Measurements from ENCODE around the gene MIGA2. TPM values are rescaled to one million over a fixed set of nuclear protein-coding genes. Genes with fewer than 3 reads are reported as not detected.

MIGA2 gene
- total RNA-seq, 2 experiments from 2014 or later, result 26.1 to 26.5 TPM

DNA sequence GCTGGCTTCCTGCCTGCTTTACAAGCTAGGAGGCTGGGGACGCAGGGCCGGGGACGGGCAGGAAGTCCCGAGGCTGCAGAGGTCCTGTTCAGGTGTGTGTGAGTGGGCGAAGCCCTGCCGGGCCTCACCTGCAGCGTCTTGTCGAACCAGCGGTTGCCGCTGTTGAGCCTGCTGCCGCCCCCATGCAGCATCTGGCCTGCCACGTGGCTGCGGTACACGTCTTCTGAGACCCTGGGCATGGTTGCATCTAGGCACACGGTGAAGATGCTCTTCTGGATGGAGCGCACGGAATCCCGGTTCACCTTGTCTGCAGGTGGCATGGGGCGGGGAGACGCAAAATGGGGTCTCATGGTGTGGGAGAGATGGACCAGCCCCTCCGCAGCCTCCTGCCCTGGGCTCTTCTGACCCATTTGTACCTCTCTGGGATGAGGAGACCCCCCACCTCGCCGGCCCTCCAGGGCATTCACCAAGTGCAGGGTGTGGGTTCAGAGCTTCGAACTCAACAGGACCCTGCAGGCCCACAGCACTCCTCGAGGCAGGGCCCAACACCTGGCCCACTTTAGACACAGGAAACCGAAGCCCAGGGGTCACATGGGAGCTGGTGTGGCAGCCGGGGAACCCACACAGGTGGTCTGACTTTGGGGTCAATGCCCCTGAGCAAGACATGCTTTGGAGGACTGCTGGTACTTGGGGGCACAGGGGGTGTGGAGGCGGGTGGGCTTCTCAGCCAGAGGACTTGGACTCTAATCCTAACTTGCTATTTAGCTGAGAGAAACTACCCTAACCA, 64.2 kb downstream of the MIGA2 start:
- H3K27ac Mint-ChIP-seq, result no peak overlapping the region
- POLR2A ChIA-PET, result interaction anchor here (0.6 kb wide), 1 partner anchor 56 kb away, joined by 3 read pairs; no protein-coding TSS in a partner anchor
- CTCF ChIA-PET, result no interaction called here
- no peaks in the 10 kb centered on the region for H3K9me3 Mint-ChIP-seq
- no peak overlapping the region for H3K4me3 Mint-ChIP-seq
- H3K27me3 Mint-ChIP-seq, result no peaks in the 10 kb centered on the region
- H3K4me1 Mint-ChIP-seq (ENCODE audit: low read depth), result no peaks in the 10 kb centered on the region
- intact Hi-C loops (cut with micrococcal nuclease), result no loop called here
- DNase-seq, result no peak
- H3K36me3 Mint-ChIP-seq, result peaks cover 2% of the 10 kb centered on the region

DNA sequence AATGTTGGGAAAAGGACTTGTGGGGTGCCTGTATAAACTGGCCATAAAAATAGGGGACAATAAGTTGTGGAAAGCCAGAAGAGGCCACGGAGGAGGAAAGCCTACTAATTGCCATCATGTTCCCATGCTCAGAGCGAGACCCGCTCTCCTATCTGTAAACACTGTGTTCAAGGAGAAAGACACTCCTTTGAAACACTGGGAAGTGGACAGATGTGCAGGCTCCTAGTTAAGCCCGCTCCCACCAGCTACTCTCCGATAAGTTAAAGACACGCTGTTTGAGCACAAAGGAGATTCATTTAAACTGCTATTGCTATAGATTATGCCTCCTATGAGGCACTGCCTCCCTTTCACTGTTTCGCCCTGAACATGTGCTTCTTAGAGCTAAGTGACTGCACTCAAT, 64.9 kb downstream of the MIGA2 start:
- DNase-seq, result no peak
- ChIA-PET POLR2A (interaction anchor here (0.6 kb wide), 1 partner anchor 57 kb away, joined by 3 read pairs; no protein-coding TSS in a partner anchor), CTCF (no interaction called here)
- Mint-ChIP-seq H3K27ac (no peak overlapping the region), H3K4me1 (ENCODE audit: low read depth) (no peaks in the 10 kb centered on the region), H3K9me3 (no peaks in the 10 kb centered on the region), H3K36me3 (peaks cover 2% of the 10 kb centered on the region), H3K4me3 (no peak overlapping the region), H3K27me3 (no peaks in the 10 kb centered on the region)
- intact Hi-C loops (cut with micrococcal nuclease), result no loop called here

DNA sequence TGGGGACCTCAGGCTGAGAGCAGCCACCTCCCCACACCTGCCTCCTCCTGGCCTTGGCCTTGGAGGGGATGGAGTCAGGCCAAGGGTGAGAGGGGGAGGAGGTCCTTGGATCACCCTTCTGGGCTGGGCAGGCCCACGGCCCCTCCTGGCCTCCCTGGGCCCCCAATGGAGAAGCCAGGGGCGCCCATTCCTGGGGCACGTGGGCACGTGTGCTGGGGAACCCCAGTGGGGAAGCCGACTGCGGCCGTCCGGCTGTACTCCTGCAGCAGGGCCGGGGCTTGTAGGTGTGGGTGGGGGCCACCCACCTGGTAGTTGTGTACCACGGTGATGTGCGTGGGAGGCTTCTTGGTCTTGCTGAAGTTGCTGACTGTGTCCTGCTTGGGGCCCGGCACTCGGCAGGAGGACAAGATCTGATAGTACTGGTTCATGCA, 65.7 kb downstream of the MIGA2 start:
- intact Hi-C loops (cut with micrococcal nuclease), result no loop called here
- no peak for DNase-seq
- Mint-ChIP-seq H3K9me3 (no peaks in the 10 kb centered on the region), H3K27me3 (no peaks in the 10 kb centered on the region), H3K4me1 (ENCODE audit: low read depth) (no peaks in the 10 kb centered on the region), H3K4me3 (no peak overlapping the region), H3K27ac (no peak overlapping the region), H3K36me3 (peaks cover 2% of the 10 kb centered on the region)
- ChIA-PET POLR2A (no interaction called here), CTCF (no interaction called here)

DNA sequence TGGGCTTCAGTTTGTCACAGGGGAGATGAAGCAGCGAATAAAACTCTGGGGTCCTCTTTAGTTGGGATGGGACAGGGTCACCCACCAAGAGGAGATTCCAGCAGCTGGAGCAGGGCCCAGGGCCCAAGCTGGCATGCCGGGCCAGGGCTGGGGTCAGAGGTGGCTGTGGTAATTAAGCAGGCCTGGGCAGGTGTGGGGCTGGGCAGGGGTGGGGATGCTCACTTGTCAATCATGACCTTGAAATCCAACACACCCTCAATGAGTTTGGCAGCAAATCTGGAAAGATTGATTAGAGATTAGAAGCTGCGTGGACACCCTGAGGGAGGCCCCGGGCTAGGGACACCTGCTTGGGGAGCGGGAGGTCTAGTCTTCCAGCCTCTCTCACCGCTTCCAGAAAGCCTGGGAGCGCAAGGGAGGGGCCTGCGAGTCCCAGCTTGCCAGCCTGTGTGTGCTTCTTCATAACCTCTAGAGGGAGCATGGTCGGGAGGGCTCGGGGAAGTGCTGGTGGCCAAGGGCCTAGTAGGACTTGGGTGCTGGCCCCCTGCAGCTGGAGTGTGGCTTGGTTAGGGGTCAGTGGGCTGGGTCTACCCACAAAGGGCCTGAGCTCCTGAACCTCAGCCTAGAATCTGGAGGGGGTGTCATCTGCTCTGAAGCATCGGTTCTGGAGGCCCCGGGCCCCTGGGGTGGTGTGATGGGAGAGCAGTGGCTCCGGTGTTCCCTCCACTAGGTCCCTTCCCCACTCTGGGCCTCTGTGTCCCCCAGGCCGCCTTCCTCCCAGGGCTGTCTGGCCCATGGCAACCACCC, 66.6 kb downstream of the MIGA2 start:
- Mint-ChIP-seq H3K27ac (no peak overlapping the region), H3K36me3 (no peaks in the 10 kb centered on the region), H3K4me3 (no peak overlapping the region), H3K4me1 (ENCODE audit: low read depth) (no peaks in the 10 kb centered on the region), H3K27me3 (no peaks in the 10 kb centered on the region), H3K9me3 (no peaks in the 10 kb centered on the region)
- peak; percentile 30 for DNase-seq
- intact Hi-C loops (cut with micrococcal nuclease), result no loop called here
- POLR2A ChIA-PET, result interaction anchor here (0.6 kb wide), 1 partner anchor 30 kb away, joined by 3 read pairs; no protein-coding TSS in a partner anchor
- CTCF ChIA-PET, result interaction anchor here (1.1 kb wide), 1 partner anchor 28 kb away, joined by 3 read pairs; no protein-coding TSS in a partner anchor

DNA sequence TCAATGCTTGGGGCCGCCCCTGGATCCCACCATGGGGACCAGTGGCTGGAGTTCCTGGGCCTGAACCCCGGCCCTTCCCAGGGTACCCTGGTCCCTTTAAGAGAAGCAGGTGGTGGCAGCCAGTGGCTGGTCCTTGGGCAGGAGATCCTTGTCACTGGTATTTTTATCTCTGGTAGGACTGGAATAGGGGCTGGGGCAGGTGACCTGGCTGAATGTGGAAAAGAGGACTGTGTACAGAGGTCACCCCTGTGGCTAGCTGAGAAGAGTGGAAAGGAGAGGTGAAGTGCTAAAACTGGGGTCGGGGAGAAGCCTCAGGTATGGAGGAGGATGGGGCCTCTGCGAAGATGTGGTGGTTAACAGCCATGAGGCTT, 67.2 kb downstream of the MIGA2 start:
- intact Hi-C loops (cut with micrococcal nuclease), result no loop called here
- Mint-ChIP-seq H3K4me1 (ENCODE audit: low read depth) (no peaks in the 10 kb centered on the region), H3K4me3 (no peak overlapping the region), H3K9me3 (no peaks in the 10 kb centered on the region), H3K27me3 (no peaks in the 10 kb centered on the region), H3K36me3 (no peaks in the 10 kb centered on the region), H3K27ac (no peak overlapping the region)
- DNase-seq, result no peak
- ChIA-PET CTCF (interaction anchor here (1.1 kb wide), 1 partner anchor 27 kb away, joined by 3 read pairs; no protein-coding TSS in a partner anchor), POLR2A (no interaction called here)

DNA sequence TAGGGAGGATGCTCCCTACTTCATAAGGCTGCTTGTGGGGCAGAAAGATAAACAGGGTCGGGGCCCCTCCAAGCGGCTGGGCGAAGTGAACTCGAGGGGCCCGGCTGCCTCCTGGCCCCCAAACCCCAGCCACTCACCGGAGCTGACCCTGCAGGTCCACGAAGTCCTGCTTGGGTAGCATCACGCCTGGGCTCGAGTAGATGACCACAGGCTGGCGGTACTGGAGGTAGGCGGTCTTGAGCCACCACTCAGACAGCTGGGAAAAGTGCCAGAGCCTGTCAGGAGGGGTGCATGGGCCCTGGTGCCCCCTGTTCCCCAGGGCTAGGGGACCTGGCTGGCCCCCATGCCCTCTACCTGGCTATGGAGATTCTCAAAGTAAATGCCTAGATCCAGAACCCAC, 67.6 kb downstream of the MIGA2 start:
- intact Hi-C loops (cut with micrococcal nuclease), result no loop called here
- Mint-ChIP-seq H3K4me1 (ENCODE audit: low read depth) (no peaks in the 10 kb centered on the region), H3K27ac (no peak overlapping the region), H3K36me3 (no peaks in the 10 kb centered on the region), H3K4me3 (no peak overlapping the region), H3K27me3 (no peaks in the 10 kb centered on the region), H3K9me3 (no peaks in the 10 kb centered on the region)
- POLR2A ChIA-PET, result no interaction called here
- DNase-seq, result no peak
- CTCF ChIA-PET, result no interaction called here

DNA sequence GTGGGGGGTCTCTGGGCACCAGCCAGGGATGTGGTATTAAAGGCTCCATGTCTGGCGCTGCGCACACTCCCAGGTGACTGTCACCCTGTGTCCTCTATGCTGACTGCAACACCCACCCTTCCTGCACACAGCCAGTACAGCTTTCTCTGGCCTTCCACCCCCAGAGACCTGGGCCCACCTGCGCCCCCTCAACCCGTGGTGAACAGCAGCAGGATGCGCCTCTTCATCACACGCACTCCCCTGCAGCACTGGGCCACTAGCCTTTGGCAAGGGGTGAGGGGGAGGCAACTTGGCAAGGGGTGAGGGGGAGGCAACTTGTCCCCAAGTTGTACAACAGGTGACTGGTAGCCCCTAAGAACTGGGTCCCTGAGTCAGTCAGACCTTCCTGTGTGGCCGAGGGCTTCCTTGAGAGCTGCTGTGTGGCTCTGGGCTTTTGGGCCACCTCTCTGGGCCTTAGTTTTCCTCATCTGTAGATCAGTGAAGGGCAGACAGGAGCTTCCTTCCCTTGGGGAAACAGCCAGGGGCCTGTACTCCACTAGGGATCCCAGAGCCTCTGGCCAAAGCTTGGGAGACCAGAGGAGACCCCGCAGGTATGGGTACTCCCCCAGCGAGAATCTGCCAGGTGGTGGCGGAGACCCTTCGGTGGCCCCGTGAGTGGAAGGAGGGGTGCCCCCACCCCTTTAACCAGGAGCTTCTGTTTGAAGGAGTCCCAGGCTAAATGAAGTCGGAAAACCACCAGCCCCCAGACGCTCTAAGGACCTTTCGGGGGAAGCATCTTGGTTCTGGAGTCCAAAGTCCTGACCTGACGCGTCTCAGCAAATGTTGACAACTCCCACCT, 69.7 kb downstream of the MIGA2 start:
- POLR2A ChIA-PET, result no interaction called here
- Mint-ChIP-seq H3K36me3 (no peaks in the 10 kb centered on the region), H3K27ac (no peak overlapping the region), H3K27me3 (no peaks in the 10 kb centered on the region), H3K9me3 (no peaks in the 10 kb centered on the region), H3K4me3 (no peak overlapping the region), H3K4me1 (ENCODE audit: low read depth) (peaks cover 5% of the 10 kb centered on the region)
- intact Hi-C loops (cut with micrococcal nuclease), result no loop called here
- CTCF ChIA-PET, result no interaction called here
- no peak for DNase-seq

DNA sequence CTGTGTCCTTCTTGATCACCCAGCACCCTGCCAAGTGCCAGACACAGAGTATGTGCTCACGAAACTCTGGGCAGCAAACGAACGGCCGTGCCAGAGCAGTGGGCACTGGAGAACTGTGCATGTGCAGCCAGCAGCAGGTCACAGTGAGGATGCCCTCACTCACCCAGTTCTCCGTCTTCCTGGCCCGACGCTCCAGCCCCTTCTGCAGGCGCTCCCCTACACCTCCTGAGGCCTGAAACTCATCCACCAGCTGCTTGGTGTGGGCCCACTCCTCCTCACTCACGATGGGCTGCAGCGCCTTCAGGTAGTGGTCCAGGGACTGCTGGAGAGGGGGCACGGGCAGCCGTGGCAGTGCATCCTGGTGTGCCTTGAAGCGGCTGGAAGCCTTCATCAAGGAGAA, 71.2 kb downstream of the MIGA2 start:
- intact Hi-C loops (cut with micrococcal nuclease), result no loop called here
- H3K4me1 Mint-ChIP-seq (ENCODE audit: low read depth), result peaks cover 10% of the 10 kb centered on the region
- H3K4me3 Mint-ChIP-seq, result no peak overlapping the region

DNA sequence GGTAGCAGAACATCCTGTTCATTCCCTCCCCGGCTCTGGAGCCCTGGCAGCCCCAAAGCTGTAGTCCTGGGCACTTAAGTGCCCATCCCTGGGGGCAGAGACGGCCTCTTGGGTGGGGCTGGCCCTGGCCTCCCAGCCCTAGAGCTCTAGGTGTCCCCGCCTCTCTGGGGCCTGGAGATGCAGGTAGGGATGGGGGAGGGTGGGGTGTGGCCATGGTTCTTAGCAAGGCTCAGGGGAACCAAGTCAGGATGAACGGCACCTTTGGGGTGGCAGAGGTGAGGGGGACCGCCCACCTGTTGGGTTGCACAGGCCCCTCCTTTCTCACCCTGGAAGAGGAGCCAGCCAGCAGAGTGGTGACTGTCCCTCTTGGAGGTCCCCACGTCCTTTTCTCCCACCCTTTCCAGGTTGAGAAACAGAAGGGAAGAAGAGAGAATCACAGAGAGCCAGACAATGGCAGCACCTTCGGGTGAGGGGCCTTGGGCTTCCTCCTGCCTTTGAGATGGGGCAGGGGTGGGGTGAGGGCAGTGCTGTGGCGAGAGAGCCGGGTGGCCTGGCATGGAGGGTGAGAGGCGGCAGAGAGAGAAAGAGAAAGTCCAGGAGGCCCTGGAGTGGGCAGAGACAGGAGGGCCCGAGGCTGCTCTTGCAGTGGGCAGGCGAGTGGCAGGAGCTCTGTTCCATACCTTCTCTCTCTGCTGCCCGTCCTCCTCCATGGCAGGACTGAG, 71.8 kb downstream of the MIGA2 start:
- Mint-ChIP-seq H3K4me3 (peak overlapping the region; percentile 6), H3K36me3 (no peaks in the 10 kb centered on the region), H3K27ac (no peak overlapping the region), H3K9me3 (no peaks in the 10 kb centered on the region), H3K4me1 (ENCODE audit: low read depth) (peaks cover 13% of the 10 kb centered on the region), H3K27me3 (no peaks in the 10 kb centered on the region)
- ChIA-PET CTCF (no interaction called here), POLR2A (no interaction called here)
- no peak for DNase-seq
- intact Hi-C loops (cut with micrococcal nuclease), result no loop called here

More for the DNA sequence above, 71.2 kb downstream of the MIGA2 start:
- POLR2A ChIA-PET, result no interaction called here
- CTCF ChIA-PET, result no interaction called here
- DNase-seq, result no peak
- Mint-ChIP-seq H3K9me3 (no peaks in the 10 kb centered on the region), H3K27me3 (no peaks in the 10 kb centered on the region), H3K36me3 (no peaks in the 10 kb centered on the region), H3K27ac (no peak overlapping the region)

DNA sequence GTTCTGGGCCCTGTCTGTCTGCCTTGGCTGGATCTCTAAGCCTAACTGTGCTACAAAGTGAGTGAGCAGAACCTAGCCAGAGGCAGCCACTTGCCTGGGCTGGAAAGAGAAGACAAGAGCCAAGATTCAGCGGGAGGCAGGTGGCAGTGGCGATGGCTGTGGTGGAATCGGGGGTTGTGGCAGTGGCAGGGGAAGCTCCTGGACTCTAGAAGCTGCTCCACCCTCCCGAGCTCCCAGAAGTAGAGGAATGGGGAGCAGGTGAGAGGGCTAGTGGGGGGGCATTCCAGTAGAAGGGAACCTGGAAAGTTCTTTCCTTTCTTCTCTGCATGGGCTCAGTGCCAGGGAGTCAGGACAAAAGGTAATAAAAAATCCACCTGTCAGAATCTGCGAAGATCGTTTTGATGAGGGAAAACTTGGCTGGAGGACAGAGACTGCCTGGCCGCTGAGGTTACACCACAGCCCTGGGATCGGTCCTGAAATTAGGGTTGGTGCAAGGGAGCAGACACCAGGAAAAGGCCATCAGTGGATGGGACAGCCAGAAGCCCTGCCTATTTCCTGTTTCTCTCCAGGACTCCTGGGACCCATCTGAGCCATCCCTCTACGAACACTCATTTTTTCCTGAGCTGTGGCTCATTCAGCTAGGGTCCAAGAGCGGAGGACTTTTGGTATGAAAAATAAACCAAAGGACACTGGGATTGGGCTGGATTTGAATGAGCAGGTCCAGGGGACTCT, 72.5 kb downstream of the MIGA2 start:
- Mint-ChIP-seq H3K4me1 (ENCODE audit: low read depth) (peaks cover 20% of the 10 kb centered on the region), H3K9me3 (no peaks in the 10 kb centered on the region), H3K4me3 (peak overlapping the region; percentile 94), H3K36me3 (no peaks in the 10 kb centered on the region), H3K27me3 (no peaks in the 10 kb centered on the region), H3K27ac (no peak overlapping the region)
- ChIA-PET POLR2A (no interaction called here), CTCF (interaction anchor here (1.4 kb wide), 1 partner anchor 22 kb away, joined by 4 read pairs; no protein-coding TSS in a partner anchor)
- DNase-seq, result no peak
- intact Hi-C loops (cut with micrococcal nuclease), result no loop called here

DNA sequence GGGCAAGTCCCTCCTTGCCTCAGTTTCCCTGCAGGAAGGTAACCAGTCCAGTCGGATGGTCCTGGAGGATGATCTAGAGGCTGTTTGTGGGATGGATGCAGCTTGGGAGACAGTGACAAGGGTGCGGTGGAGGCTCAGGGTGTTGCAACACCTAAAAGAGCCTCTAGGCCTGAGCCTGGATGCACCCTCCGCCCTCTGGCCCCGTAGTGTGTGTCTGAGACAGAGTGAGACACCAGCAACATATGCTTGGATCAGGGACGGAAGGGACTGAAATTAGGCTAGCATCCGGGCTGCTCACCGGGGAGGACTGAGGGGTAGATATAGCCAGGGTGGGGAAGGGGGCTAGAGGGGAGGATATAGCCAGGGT, 73.1 kb downstream of the MIGA2 start:
- Mint-ChIP-seq H3K27me3 (no peaks in the 10 kb centered on the region), H3K36me3 (no peaks in the 10 kb centered on the region), H3K9me3 (no peaks in the 10 kb centered on the region), H3K4me1 (ENCODE audit: low read depth) (peaks cover 25% of the 10 kb centered on the region), H3K27ac (no peak overlapping the region), H3K4me3 (peak overlapping the region; percentile 94)
- ChIA-PET POLR2A (no interaction called here), CTCF (interaction anchor here (1.4 kb wide), 1 partner anchor 22 kb away, joined by 4 read pairs; no protein-coding TSS in a partner anchor)
- peak; percentile 40 for DNase-seq
- intact Hi-C loops (cut with micrococcal nuclease), result no loop called here
